Pons (tissue), 1 donor: ENCODE measurements around the gene TNS4.
"Not testable (repeated sequence)": the region's sequence is repeated elsewhere in the genome, so short reads cannot be mapped to it uniquely, and the experiment has no call there.

Source experiments
- DNase-seq: peaks from one replicate; pipeline ENCODE4 v3.0.0-alpha.2; 2016; ENCODE audit warnings: low spot score

The TNS4 gene

GRCh38 chr17:40501499-40501911 is at the start of gene TNS4:
Gene TNS4 (minus strand): TSS chr17:40501623. CDS start chr17:40496425, 5,198 bp downstream.
- DNase-seq, result no peak

GRCh38 chr17:40550608-40551007 is 49.2 kb upstream of the TNS4 start:
- no peak for DNase-seq

- no peak for DNase-seq
Measured at GRCh38 chr17:40548982-40549685, 47.7 kb upstream of the TNS4 start.

GRCh38 chr17:40548491-40548981 is 47.1 kb upstream of the TNS4 start:
- no peak for DNase-seq

GRCh38 chr17:40547785-40548478 is 46.5 kb upstream of the TNS4 start:
- DNase-seq, result no peak

GRCh38 chr17:40547079-40547784 is 45.8 kb upstream of the TNS4 start:
- no peak for DNase-seq

- not testable (repeated sequence) for DNase-seq
Measured at GRCh38 chr17:40546497-40546896, 45.1 kb upstream of the TNS4 start.

- DNase-seq, result no peak
Measured at GRCh38 chr17:40545660-40546059, 44.2 kb upstream of the TNS4 start.

- no peak for DNase-seq
Measured at GRCh38 chr17:40542558-40543411, 41.4 kb upstream of the TNS4 start.

GRCh38 chr17:40541873-40542557 is 40.6 kb upstream of the TNS4 start:
- DNase-seq, result no peak

GRCh38 chr17:40541060-40541872 is 39.8 kb upstream of the TNS4 start:
- DNase-seq, result no peak

- DNase-seq, result no peak
Measured at GRCh38 chr17:40540448-40540847, 39.0 kb upstream of the TNS4 start.

GRCh38 chr17:40539711-40540411 is 38.4 kb upstream of the TNS4 start:
- DNase-seq, result no peak

- DNase-seq, result no peak
Measured at GRCh38 chr17:40538936-40539705, 37.7 kb upstream of the TNS4 start.

- no peak for DNase-seq
Measured at GRCh38 chr17:40538019-40538935, 36.9 kb upstream of the TNS4 start.

GRCh38 chr17:40536295-40537171 is 35.1 kb upstream of the TNS4 start:
- DNase-seq, result no peak

- DNase-seq, result no peak
Measured at GRCh38 chr17:40535924-40536294, 34.5 kb upstream of the TNS4 start.
